Ishikawa (cell line): ENCODE results near the gene RBM25.

Source experiments
- CEBPB ChIP-seq: IDR thresholded peaks from 2 replicates; pipeline ENCODE4 v1.6.1; 2012
- CREB1 ChIP-seq: IDR thresholded peaks from 2 replicates; pipeline ENCODE4 v1.6.1; 2012; ENCODE audit warnings: low read depth
- EGR1 ChIP-seq: IDR thresholded peaks from 2 replicates; pipeline ENCODE4 v1.6.1; 2012
- EP300 ChIP-seq: IDR thresholded peaks from 2 replicates; pipeline ENCODE4 v1.6.1; 2012; ENCODE audit warnings: borderline replicate concordance
- FOXM1 ChIP-seq: IDR thresholded peaks from 2 replicates; pipeline ENCODE4 v1.6.1; 2012; ENCODE audit warnings: low read depth, borderline replicate concordance
- NFIC ChIP-seq: IDR thresholded peaks from 2 replicates; pipeline ENCODE4 v1.6.1; 2012
- RAD21 ChIP-seq: IDR thresholded peaks from 2 replicates; pipeline ENCODE4 v1.6.1; 2012; ENCODE audit warnings: low read depth
- TAF1 ChIP-seq: IDR thresholded peaks from 2 replicates; pipeline ENCODE4 v1.6.1; 2012; ENCODE audit warnings: low read depth, mild to moderate bottlenecking
- TCF12 ChIP-seq: IDR thresholded peaks from 2 replicates; pipeline ENCODE4 v1.6.1; 2012; ENCODE audit warnings: low read depth
- TEAD4 ChIP-seq: IDR thresholded peaks from 2 replicates; pipeline ENCODE4 v1.6.1; 2012
- YY1 ChIP-seq: IDR thresholded peaks from 2 replicates; pipeline ENCODE4 v1.6.1; 2012; ENCODE audit warnings: low read depth
- ZBTB7A ChIP-seq: IDR thresholded peaks from 2 replicates; pipeline ENCODE4 v1.6.1; 2012; ENCODE audit warnings: low read depth
- TF ChIP-seq, protein P1 (sequence below): IDR thresholded peaks from 2 replicates; pipeline ENCODE4 v1.6.1; 2012; ENCODE audit warnings: low read depth, mild to moderate bottlenecking
- TF ChIP-seq, protein P2 (sequence below): IDR thresholded peaks from 2 replicates; pipeline ENCODE4 v1.6.1; 2012
- TF ChIP-seq, protein P3 (sequence below): IDR thresholded peaks from 2 replicates; pipeline ENCODE4 v1.6.1; 2012

The RBM25 gene

GRCh38 chr14:73124180-73124894 lies 66.0 kb downstream of the RBM25 start:
- TF ChIP-seq, protein P1, sequence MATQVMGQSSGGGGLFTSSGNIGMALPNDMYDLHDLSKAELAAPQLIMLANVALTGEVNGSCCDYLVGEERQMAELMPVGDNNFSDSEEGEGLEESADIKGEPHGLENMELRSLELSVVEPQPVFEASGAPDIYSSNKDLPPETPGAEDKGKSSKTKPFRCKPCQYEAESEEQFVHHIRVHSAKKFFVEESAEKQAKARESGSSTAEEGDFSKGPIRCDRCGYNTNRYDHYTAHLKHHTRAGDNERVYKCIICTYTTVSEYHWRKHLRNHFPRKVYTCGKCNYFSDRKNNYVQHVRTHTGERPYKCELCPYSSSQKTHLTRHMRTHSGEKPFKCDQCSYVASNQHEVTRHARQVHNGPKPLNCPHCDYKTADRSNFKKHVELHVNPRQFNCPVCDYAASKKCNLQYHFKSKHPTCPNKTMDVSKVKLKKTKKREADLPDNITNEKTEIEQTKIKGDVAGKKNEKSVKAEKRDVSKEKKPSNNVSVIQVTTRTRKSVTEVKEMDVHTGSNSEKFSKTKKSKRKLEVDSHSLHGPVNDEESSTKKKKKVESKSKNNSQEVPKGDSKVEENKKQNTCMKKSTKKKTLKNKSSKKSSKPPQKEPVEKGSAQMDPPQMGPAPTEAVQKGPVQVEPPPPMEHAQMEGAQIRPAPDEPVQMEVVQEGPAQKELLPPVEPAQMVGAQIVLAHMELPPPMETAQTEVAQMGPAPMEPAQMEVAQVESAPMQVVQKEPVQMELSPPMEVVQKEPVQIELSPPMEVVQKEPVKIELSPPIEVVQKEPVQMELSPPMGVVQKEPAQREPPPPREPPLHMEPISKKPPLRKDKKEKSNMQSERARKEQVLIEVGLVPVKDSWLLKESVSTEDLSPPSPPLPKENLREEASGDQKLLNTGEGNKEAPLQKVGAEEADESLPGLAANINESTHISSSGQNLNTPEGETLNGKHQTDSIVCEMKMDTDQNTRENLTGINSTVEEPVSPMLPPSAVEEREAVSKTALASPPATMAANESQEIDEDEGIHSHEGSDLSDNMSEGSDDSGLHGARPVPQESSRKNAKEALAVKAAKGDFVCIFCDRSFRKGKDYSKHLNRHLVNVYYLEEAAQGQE, result no peak
- TF ChIP-seq TCF12, result no peak
- TF ChIP-seq EGR1, result no peak
- TF ChIP-seq NFIC, result no peak
- TF ChIP-seq FOXM1, result no peak
- TF ChIP-seq CREB1, result no peak
- TF ChIP-seq CEBPB, result no peak
- no peak for TF ChIP-seq EP300
- no peak for TF ChIP-seq ZBTB7A
- no peak for TF ChIP-seq YY1
- TF ChIP-seq, protein P2, sequence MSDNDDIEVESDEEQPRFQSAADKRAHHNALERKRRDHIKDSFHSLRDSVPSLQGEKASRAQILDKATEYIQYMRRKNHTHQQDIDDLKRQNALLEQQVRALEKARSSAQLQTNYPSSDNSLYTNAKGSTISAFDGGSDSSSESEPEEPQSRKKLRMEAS, result no peak
- TF ChIP-seq, protein P3, sequence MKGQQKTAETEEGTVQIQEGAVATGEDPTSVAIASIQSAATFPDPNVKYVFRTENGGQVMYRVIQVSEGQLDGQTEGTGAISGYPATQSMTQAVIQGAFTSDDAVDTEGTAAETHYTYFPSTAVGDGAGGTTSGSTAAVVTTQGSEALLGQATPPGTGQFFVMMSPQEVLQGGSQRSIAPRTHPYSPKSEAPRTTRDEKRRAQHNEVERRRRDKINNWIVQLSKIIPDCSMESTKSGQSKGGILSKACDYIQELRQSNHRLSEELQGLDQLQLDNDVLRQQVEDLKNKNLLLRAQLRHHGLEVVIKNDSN, result no peak
- no peak for TF ChIP-seq TEAD4
- TF ChIP-seq RAD21, result no peak
- TF ChIP-seq TAF1, result no peak

DNA sequence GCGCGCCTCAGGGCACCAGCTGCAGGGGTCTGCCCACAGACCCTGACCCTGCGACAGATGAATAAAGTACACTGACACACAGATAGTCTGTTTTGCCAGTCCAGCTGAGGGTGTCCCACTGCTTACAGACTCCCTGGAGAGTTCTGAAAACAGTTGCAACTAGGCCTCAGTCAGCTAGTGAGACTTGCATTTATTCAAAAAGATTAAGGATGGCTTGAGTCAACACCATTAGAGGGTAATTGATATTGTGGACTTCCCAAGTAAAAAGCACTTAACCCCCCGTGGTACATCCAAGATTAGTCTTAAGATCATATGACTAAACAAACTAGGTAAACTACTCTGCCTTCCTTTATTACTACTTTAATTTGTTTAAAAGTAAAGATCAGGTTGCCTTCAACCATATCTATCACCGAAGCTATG lies 66.8 kb downstream of the RBM25 start:
- no peak for TF ChIP-seq TCF12

DNA sequence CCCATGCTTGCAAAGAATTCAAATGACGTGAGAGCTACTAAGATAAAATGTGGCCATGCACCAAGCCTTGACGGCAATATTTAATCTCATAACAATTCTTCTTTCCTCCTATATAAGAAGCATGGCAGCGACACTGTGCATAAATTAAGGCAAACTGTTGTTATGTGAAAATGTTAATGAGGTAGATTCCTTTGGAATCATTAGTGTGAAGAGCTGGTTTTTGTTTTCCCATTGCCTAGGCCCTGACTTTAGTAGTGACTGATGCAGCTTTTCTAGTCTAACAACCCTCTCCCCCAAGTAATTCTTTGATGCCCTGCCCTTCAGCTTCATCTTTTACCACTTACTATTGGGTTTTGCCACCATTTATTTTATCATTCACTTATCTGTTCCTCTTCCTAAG lies 67.4 kb downstream of the RBM25 start:
- TF ChIP-seq NFIC (no peak), TCF12 (no peak), CEBPB (no peak)

- TF ChIP-seq, protein P3, result no peak
- TF ChIP-seq TAF1 (no peak), YY1 (no peak), TCF12 (no peak), EP300 (no peak), ZBTB7A (no peak), NFIC (no peak), FOXM1 (no peak), EGR1 (no peak), TEAD4 (no peak), CREB1 (no peak), RAD21 (no peak), CEBPB (no peak)
- TF ChIP-seq, protein P1, result no peak
- TF ChIP-seq, protein P2, result no peak
Observed at GRCh38 chr14:73133795-73134194, 75.5 kb downstream of the RBM25 start.

GRCh38 chr14:73136085-73136386 lies 77.7 kb downstream of the RBM25 start:
- TF ChIP-seq NFIC (no peak), EGR1 (no peak), YY1 (no peak), ZBTB7A (no peak), RAD21 (no peak), CEBPB (no peak), CREB1 (no peak), TCF12 (no peak), TAF1 (no peak), EP300 (no peak), TEAD4 (no peak)
- TF ChIP-seq, protein P3, result no peak
- TF ChIP-seq, protein P2, result no peak
